Measurements from ENCODE around the gene CHST3. TPM values are rescaled to one million over a fixed set of nuclear protein-coding genes. Genes with fewer than 3 reads are reported as not detected.
A peak's percentile ranks its signal among the peaks of the same experiment; 100 is the strongest.
"Not testable (repeated sequence)": the region's sequence is repeated elsewhere in the genome, so short reads cannot be mapped to it uniquely, and the experiment has no call there.

The CHST3 gene
- total RNA-seq, 1 donor, result 43.1 TPM

DNA sequence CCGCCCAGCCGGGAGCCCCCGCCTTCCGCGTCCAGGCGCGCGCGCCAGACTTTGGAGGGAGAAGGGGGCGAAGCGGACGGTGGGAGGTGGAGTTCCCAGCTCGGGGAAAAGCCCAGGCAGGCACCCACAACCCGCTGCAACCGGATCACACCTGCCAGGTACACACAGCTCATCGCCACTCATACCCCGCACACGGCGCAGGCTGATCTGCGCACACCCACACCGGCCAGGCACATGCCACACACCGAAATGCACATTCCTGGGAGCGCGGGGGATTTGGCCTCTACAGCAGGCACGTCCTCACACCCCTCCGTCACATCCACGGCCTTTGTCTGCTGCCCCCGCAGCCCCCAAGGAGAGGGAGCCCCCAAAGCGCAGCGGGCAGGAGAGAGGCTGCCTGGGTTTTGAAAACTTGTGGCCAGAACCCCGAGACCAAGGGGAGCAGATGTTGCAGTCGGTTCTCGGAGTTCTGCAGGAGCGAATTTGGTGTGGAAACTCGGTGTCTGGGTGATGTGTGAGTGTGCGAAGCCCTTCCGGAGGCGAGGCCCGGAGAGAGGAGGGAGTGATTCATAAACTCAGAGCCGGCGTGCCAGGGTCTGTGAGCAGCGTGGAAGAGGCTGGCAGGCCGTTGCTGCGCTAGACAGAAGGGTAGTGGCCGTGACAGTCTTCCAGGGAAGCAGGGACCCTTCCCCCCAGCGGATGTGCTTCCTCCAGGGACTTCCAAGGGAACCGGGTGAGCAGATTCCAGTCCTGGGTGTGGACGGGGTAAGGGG lies 734 bp downstream of the CHST3 start:
- Histone ChIP-seq H3K27me3 (ENCODE audit: insufficient read depth, low read length) (no peaks in the 10 kb centered on the region), H2AFZ (ENCODE audit: low read length) (peak overlapping the region; percentile 66), H3K4me3 (ENCODE audit: insufficient read depth, low read length) (peak overlapping the region; percentile 93), H3K4me2 (ENCODE audit: insufficient read depth, low read length) (peak overlapping the region; percentile 100), H3K9me3 (ENCODE audit: low read depth, low read length) (no peaks in the 10 kb centered on the region), H4K20me1 (ENCODE audit: insufficient read depth, low read length) (peaks cover 28% of the 10 kb centered on the region), H3K36me3 (ENCODE audit: insufficient read depth, low read length) (no peaks in the 10 kb centered on the region), H3K79me2 (ENCODE audit: insufficient read depth, low read length) (peaks cover 53% of the 10 kb centered on the region), H3K27ac (ENCODE audit: low read depth, low read length) (peak overlapping the region; percentile 88), H3K4me1 (ENCODE audit: insufficient read depth, low read length) (peaks cover 44% of the 10 kb centered on the region)
- TF ChIP-seq, protein P1, sequence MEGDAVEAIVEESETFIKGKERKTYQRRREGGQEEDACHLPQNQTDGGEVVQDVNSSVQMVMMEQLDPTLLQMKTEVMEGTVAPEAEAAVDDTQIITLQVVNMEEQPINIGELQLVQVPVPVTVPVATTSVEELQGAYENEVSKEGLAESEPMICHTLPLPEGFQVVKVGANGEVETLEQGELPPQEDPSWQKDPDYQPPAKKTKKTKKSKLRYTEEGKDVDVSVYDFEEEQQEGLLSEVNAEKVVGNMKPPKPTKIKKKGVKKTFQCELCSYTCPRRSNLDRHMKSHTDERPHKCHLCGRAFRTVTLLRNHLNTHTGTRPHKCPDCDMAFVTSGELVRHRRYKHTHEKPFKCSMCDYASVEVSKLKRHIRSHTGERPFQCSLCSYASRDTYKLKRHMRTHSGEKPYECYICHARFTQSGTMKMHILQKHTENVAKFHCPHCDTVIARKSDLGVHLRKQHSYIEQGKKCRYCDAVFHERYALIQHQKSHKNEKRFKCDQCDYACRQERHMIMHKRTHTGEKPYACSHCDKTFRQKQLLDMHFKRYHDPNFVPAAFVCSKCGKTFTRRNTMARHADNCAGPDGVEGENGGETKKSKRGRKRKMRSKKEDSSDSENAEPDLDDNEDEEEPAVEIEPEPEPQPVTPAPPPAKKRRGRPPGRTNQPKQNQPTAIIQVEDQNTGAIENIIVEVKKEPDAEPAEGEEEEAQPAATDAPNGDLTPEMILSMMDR (IDR thresholded peaks at IDR 0.05; ENCODE audit: extremely low read depth, low read depth, low read length), result no peak
- DNase-seq (ENCODE audit: insufficient read length, low spot score, missing footprints), result peak; percentile 95

DNA sequence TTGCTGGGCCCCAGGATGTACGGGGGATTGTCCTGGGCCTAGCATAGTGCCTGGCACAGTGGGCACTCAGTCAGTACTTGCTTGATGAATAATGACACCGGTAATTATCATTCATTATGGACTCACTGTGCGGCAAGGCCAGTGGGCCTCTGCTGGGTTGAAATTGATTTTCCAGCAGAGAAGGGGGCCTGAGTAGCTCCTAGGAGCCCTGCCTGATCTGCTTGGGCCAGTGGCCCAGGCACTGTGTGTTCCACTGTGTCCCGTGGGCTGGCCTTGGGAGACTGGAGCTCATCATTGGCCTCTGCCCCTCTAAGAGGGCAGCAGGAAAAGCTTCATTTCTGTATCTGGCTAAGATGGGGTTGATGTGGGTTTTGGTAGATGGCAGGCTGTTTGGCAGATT lies 1.4 kb downstream of the CHST3 start:
- peak overlapping the region; percentile 88 for H3K27ac ChIP-seq (ENCODE audit: low read depth, low read length)
- peak overlapping the region; percentile 100 for H3K4me2 ChIP-seq (ENCODE audit: insufficient read depth, low read length)
- peaks cover 51% of the 10 kb centered on the region for H3K4me1 ChIP-seq (ENCODE audit: insufficient read depth, low read length)
- TF ChIP-seq, protein P1 (IDR thresholded peaks at IDR 0.05; ENCODE audit: extremely low read depth, low read depth, low read length), result no peak
- peaks cover 28% of the 10 kb centered on the region for H4K20me1 ChIP-seq (ENCODE audit: insufficient read depth, low read length)
- no peaks in the 10 kb centered on the region for H3K36me3 ChIP-seq (ENCODE audit: insufficient read depth, low read length)
- peak overlapping the region; percentile 93 for H3K4me3 ChIP-seq (ENCODE audit: insufficient read depth, low read length)
- peak overlapping the region; percentile 56 for H2AFZ ChIP-seq (ENCODE audit: low read length)
- DNase-seq (ENCODE audit: insufficient read length, low spot score, missing footprints), result no peak
- H3K79me2 ChIP-seq (ENCODE audit: insufficient read depth, low read length), result peaks cover 59% of the 10 kb centered on the region
- H3K27me3 ChIP-seq (ENCODE audit: insufficient read depth, low read length), result no peaks in the 10 kb centered on the region
- no peaks in the 10 kb centered on the region for H3K9me3 ChIP-seq (ENCODE audit: low read depth, low read length)

DNA sequence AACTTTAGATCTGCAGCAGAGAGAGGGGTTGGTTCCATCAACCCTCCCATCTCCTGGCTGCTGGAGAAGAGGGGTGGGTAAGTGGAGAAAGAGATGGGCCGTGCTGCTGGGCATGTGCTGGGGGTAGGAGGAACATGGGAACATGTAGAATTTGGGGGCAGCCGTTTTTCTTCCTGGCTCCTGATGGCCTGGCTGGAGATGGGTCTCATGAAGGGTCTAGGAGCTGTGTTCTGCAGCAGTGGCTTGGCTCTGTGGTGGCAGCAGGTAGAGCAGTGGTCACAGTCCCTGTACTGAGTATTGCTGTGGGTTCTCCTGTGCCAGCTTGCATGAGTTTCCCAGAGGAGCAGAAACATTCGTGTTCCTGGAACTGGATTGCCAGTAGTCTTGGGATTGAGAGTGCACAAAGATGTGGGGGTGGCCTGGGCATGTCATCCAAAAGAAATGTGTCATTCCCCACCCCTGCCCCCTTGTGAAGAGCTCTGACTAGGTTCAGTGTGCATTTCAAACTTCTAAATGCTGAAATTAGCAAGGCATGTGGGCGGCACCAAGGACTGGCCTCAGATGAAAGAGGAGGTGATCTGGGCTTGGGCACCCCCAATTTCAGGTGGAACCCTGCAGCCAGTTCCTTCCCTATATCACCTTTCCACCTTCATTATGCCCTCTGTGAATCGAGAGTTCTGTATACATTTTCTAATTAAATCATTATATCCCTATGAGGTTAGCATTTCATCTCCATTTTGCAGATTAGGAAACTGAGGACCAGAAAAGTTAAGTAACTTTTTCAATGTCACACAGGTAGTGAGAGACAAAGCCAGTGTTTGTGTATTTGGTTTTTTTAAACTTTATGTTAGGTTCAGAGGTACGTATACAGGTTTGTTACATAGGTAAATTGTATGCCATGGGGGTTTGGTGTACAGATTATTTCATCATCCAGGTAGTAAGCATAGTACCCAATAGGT lies 2.1 kb downstream of the CHST3 start:
- peak overlapping the region; percentile 100 for H3K4me2 ChIP-seq (ENCODE audit: insufficient read depth, low read length)
- peaks cover 28% of the 10 kb centered on the region for H4K20me1 ChIP-seq (ENCODE audit: insufficient read depth, low read length)
- peak overlapping the region; percentile 88 for H3K27ac ChIP-seq (ENCODE audit: low read depth, low read length)
- H3K9me3 ChIP-seq (ENCODE audit: low read depth, low read length), result no peaks in the 10 kb centered on the region
- peak overlapping the region; percentile 46 for H2AFZ ChIP-seq (ENCODE audit: low read length)
- H3K27me3 ChIP-seq (ENCODE audit: insufficient read depth, low read length), result no peaks in the 10 kb centered on the region
- H3K4me3 ChIP-seq (ENCODE audit: insufficient read depth, low read length), result peak overlapping the region; percentile 93
- peaks cover 58% of the 10 kb centered on the region for H3K4me1 ChIP-seq (ENCODE audit: insufficient read depth, low read length)
- H3K36me3 ChIP-seq (ENCODE audit: insufficient read depth, low read length), result no peaks in the 10 kb centered on the region
- H3K79me2 ChIP-seq (ENCODE audit: insufficient read depth, low read length), result peaks cover 66% of the 10 kb centered on the region
- TF ChIP-seq, protein P1 (IDR thresholded peaks at IDR 0.05; ENCODE audit: extremely low read depth, low read depth, low read length), result no peak
- peak; percentile 95 for DNase-seq (ENCODE audit: insufficient read length, low spot score, missing footprints)

DNA sequence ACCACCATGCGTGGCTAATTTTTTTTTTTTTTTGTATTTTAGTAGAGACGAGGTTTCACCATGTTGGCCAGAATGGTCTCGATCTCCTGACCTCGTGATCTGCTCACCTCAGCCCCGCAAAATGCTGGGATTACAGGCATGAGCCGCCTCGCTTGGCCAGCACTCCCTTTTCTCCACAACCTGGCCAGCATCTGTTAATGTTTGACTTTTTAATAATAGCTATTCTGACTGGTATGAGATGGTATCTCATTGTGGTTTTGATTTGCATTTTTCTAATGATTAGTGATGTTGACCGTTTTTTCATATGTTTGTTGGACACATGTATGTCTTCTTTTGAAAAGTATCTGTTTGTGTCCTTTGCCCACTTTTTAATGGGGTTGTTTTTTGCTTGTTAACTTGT lies 3.8 kb downstream of the CHST3 start:
- peaks cover 12% of the 10 kb centered on the region for H3K36me3 ChIP-seq (ENCODE audit: insufficient read depth, low read length)
- H3K9me3 ChIP-seq (ENCODE audit: low read depth, low read length); H2AFZ ChIP-seq (ENCODE audit: low read length); H3K4me3 ChIP-seq (ENCODE audit: insufficient read depth, low read length); DNase-seq (ENCODE audit: insufficient read length, low spot score, missing footprints); H3K27ac ChIP-seq (ENCODE audit: low read depth, low read length); H3K27me3 ChIP-seq (ENCODE audit: insufficient read depth, low read length): not testable (repeated sequence)
- H4K20me1 ChIP-seq (ENCODE audit: insufficient read depth, low read length), result peaks cover 37% of the 10 kb centered on the region
- H3K79me2 ChIP-seq (ENCODE audit: insufficient read depth, low read length), result peaks cover 83% of the 10 kb centered on the region
- H3K4me1 ChIP-seq (ENCODE audit: insufficient read depth, low read length), result peaks cover 63% of the 10 kb centered on the region
- peak overlapping the region; percentile 17 for H3K4me2 ChIP-seq (ENCODE audit: insufficient read depth, low read length)

All from osteoblast (primary cell).